ENCODE measurements around the gene PPP1R3C.

PPP1R3C gene

DNA sequence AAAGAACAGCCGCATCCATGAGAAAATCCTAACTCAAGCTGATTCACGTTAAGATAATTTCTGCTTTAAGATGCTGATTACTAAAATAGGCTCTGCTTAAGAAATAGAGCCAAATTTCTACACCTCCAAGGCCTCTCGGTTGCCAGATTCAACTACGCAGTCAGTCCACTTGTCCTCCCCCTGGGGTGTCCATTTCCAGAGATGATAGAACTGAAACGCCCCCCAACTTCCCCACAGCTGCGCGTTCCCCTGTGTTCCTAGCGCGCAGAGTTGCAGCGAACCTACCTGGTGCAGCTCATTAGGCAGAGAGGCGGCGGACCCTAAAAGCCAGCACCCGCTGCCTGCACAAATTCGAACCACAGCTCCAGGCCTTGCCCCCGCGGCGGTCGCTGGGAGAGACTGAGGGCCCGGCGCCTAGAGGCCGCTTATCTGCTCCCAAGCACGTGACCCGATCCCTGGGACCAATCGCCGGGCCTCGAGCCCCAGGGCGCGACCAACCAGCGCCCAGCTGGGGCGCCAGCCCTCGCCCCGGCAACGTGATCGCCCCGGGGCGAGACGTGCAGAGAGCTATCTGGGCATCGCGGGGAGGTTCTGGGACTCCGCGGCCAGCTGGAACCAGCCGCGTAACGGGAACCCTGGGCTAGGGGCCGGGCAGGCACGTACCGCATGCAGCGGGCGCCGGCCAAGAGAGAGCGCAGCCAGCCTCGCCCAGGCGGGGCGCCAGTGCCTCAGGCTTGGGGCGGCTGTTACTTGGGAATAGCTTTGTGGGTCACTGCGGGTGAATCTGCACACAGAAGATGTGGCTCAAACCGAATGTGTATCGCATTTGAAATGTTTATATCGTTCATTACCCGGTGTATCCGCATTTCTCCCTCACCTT is at the start of gene PPP1R3C:
PPP1R3C (minus strand) TSS at position 401 of the 880 bp plus-strand sequence; CDS start at position 299, 102 bp downstream.
- DNase-seq: peak; percentile 57

GRCh38 chr10:91681361-91682276 is 48.7 kb upstream of the PPP1R3C start:
- no peak for DNase-seq

DNA sequence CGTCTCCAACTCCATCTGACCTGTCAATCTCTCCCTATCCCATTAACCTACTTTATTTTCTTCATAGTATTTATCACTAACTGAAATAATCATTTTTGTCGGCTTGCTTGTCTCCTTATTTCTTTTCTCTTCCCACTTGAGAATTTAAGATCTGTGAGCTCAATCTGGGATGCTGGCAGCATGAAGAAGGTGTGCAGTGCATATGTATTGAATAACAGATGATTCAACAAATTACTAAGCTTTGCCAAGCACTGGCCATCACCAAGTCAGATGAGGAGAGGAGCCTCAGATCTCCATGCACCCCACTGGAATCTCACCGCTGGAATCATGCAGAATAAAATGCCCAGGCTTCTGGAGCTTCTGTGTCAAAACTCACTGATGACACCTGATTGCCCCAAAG is 47.6 kb upstream of the PPP1R3C start:
- DNase-seq: no peak

- no peak for DNase-seq
These were observed 46.4 kb upstream of the PPP1R3C start for GRCh38 chr10:91679296-91679695.

GRCh38 chr10:91677911-91678310 is 45.0 kb upstream of the PPP1R3C start:
- DNase-seq: no peak

DNA sequence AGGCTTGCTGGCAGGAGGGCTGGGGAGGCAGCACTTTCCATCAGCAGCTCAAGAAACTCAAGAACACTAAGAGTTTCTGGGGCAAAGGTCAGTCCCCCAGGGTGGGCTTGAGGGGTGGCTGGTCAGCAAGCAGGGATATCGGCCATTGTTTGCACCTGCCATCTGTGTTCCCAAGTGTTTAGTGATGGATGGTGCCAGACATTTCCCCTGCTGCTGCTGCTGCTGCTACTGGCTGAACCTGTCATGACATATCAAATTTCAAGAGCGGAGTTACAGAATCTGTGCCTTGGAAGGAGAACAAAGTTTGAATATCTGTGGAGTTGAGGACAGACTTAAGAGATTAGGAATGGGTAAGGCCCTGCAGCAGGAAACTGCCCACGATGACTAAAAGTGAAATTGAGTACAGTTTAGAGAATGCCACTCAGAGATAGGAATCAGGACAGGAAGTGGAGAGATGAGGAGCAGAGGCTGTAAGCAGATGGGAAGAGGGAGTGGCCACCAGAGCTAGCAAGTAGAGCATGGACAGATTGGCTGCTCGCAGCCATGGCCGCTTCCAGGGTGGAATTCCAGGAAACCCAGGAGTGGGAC is 39.2 kb upstream of the PPP1R3C start:
- DNase-seq: no peak

DNA sequence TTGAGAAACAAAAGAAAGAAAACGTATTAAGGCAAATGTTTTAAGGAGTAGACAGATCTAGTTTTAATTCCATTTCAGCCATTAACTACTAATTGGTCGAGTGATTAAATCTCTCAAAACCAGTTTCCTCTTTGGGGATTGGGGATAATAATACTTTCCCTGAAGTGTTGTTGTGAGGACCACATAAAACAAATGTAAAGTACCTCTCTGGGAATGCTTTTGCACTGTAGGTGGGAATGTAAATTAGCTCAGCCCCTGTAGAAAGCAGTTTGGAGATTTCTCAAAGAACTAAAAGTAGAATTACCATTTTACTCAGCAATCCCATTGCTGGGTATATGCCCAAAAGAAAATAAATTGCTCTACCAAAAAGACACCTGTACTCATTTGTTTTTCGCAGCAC is 36.0 kb upstream of the PPP1R3C start:
- no peak for DNase-seq

- DNase-seq: no peak
These were observed 33.0 kb upstream of the PPP1R3C start for GRCh38 chr10:91665842-91666241.

DNA sequence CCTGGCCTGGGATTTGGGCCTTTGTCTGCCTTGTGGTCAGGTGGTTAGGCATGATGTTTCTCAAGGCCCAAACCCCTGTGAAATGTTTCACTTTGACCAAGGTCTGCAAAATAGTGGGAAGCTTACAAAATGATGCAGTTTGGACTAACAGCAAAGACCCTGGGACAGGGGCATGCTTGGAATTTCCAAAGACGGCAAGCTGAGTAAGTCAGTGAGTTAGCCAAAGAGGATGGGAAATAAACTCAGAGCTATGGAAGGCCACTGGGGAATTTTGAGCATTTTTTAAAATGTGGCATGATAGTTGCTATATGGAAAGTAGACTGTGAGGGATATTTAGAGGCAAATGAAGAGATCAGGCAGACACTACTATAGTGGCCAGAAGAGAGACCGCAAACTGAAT is 31.6 kb upstream of the PPP1R3C start:
- DNase-seq: no peak

GRCh38 chr10:91662993-91663392 is 30.1 kb upstream of the PPP1R3C start:
- no peak for DNase-seq

DNA sequence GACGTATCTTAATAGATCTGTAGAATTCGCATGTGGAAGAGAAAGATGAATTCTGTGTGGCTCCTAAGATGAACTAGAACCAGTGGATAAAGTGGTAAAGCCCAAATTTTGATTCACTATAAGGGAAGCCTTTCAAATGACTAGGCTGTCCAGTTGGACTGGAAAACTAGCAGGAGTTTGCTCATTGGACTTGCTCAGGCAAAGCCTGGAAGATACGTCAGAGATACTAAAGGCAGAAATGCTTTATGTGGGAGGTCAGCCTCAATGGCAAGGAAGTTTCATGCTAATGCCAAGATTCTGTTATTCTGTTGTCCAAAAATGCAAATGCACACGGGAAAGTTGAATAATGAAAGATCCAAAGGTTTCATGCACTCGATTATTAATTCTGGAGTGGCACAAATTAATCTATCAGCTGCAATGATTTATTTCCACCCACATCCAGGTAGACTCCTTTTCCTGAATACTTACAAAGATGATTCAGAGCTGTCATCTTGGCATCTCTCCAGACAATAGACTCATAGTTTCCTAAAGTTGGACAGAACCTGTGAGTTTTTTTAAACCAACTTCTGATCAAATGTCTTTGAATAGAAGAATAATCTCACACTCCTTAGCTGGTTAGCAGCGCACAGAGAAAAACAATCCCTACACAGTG is 20.5 kb upstream of the PPP1R3C start:
- no peak for DNase-seq

DNA sequence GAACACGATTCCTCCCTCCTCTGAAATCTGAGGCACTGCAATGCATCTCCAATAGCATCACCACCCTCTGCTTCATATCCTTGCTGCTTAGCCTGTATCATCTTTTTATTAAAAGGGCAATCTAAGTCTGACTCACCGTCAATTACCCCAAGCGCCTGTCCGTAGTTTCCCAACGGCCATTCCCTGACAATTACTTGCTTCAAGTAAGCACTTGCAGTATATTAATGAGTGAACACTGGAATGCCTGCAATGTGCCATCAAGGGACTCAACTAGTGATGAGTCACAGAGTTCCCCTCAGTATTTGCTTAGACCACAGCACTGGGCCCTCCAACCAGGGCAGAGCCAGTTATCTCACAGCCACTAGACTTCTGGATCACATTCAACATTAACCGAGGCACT is 19.5 kb upstream of the PPP1R3C start:
- DNase-seq: no peak

- no peak for DNase-seq
These were observed 10.8 kb upstream of the PPP1R3C start for GRCh38 chr10:91643700-91644099.

DNA sequence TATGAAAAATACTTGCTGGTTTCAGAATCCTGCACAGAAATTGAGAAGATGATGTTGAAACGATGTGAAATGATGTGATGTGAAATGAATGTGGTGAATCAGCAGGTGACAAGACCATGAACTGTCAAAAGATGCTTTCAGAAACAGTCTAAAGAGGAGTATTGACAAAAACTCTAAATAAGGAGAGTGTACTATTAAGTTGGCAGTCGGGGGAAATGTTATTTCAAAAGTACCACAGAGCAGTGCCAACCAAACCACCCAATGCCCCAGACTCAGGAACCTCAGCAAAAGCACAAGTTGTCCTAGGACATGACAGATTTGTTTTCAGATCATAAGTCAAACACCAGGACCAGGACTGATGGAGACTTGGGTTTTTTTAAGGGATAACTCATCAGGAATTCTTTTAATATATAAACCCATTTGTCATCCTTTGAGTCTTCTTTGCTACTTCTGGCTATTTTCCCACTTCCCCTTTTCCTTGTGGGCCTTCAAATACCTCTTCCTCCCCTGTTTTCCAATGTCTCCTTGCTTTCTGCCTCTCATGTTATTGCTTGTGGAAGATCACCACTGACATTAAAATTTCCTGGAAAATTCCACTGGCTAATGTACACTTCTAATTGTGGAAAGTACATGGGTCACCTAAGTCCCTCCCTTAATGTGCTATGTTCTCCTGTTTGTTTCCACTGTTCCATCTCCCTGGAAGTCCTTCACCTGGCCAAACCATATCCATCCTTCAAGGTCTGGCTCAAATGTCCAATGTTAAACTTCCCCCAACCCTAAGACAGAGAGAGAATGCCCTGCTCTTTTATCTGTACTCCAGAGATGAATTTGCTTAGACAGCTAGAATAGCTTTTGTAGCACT is 10.2 kb upstream of the PPP1R3C start:
- DNase-seq: no peak

DNA sequence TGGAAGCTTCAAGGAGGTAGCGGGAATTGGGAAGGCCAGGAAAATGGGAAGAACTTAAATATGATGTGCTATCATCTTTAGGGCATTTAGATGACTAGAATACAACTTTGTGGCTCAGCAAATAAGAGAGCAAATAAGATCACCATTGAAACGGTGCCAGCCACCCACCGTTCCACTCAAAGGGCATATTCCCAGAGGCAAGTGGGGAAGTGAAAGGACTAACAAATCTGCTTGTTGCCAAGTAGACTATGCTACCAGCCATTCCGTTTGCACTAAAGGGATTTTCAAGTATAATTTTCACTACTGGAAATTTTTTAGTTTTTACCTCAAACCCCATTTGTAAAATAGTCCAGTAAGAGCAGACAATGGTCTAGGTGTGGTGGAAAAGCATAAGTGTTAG is 4.0 kb upstream of the PPP1R3C start:
- DNase-seq: no peak

GRCh38 chr10:91635401-91636400 is 2.8 kb upstream of the PPP1R3C start:
- DNase-seq: peak; percentile 70

DNA sequence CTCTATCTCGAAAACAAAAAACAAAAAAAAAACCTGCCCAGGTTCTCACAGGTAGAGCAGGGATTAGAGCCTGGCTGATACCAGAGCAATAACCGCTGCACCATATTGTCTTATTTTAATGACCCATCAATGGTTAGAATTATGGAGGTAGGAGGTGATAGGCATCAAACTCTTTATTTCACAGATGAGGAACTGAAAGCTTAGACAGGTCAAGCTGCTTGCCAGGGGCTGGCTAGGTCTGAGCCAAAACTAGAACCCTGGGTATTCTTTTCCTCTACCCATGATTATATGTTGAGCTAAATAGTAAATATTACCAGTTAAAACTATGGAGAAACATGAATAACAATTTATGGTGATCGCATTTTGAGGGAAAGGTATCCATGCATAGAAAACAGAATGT is 2.0 kb upstream of the PPP1R3C start:
- no peak for DNase-seq

DNA sequence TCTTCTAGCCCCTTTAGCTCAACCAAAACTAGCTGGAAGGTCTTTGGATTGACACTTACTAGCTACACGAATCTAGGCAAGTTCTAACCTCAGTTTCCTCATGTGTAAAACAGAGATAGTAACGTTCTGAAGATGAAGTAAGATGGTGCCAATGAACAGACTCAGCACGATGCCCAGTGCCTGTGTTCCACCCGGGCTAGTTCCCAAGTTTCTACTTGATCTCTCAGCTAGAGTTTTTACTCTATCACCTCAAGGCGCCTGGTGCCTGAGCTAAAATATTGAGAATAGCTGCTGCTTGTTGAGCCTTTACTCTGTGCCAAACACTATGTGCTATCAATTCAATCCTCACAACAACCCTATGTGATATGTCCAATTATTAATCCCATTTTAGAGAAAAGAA is 1.4 kb upstream of the PPP1R3C start:
- no peak for DNase-seq

DNA sequence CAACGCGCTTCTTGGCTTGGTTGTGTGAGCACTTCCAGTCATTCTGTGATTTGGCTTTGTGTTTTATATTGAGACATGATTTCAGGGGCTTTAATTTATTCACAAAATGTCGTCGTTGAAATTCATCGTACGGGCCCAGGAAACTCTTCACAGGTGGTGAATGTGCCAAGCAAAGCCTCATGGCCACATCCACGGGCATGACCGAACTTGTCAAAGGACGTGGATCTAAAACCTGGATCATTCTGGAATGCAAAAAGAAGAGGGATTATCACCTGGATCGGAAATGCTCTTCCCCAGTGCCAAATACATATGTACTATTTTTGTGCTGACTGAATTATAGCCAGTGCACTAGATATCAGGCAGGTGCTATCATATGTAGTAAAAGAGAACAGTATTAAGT is 2.2 kb downstream of the PPP1R3C start:
- DNase-seq: no peak

DNA sequence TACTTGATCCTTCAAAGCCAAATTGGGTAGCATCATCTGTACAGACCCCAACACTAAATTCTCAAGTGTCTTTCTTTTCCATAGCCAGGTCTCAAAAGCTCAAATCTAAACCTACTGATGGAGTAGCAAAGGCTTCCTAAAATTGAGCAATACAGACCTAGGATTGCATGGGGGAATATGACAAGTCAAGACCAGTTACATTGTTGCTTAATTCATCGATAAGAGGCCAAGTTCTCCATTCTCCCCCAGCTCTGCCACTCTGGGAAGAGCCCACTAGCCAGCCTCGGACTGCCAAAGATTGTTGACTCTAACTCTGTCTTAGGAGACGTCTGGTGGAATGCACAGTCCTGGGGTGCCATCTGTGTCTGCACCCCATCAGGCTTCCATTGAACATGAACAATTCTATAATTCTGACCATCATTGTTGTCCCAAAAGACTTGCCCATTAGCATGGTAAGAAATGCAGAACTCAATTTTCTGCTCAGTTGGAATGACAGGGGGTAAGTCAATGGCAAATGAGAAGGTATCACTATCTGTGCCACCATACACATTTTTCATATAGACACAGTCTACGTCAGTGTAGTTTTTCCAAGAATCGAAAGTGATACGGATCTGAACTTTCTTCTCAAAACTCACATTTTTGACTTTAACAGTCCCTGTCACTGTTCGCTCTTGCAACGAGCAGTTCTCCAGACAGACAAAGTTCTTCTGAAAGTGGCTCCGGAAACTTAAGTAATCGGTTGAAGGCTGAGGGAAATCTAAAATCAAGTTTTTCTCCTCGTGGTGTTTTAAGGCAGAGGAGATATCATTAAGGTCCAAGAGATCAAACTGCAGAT is 2.9 kb downstream of the PPP1R3C start:
- DNase-seq: no peak

Data from suppressor macrophage treated with lipopolysaccharide for 4 hours (primary cell).